T1000 (cell line): ENCODE measurements around the gene ZNF460.

Source experiments
- DNase-seq: peaks from one replicate; lab custom pipeline; 2025; ENCODE audit warnings: mixed read lengths; lab: John Stamatoyannopoulos, UW

The ZNF460 gene

DNA sequence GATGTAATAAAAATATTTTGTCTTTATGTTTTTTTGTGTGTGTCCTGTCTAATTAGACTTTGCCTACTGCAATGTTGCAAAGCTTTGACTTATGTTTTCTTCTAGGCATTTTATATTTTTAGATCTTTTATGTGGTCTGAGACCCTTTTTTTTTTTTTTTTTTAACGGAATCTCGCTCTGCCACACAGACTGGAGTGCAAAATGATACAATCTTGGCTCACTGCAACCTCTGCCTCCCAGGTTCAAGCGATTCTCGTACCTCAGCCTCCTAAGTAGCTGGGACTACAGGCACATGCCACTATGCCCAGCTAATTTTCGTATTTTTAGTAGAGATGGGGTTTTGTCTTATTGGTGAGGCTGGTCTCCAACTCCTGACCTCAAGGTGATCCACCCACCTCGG, 62.3 kb downstream of the ZNF460 start:
- no peak for DNase-seq
